ENCODE data around the gene MYBPH. TPM values are rescaled to one million over a fixed set of nuclear protein-coding genes. Genes with fewer than 3 reads are reported as not detected.

The MYBPH gene
- total RNA-seq, 2 experiments from 2014 or later = not detected

GRCh38 chr1:203216274-203217138 lies 40.9 kb upstream of the MYBPH start:
- Histone ChIP-seq H2AFZ (ENCODE audit: low read length) (no peak overlapping the region), H3K4me2 (ENCODE audit: low read length) (no peak overlapping the region)
- no TSS peak for BruUV-seq (replicated peaks)

GRCh38 chr1:203215573-203215972 lies 39.9 kb upstream of the MYBPH start:
- no peak overlapping the region for H2AFZ ChIP-seq (ENCODE audit: low read length)
- no peaks in the 10 kb centered on the region for H4K20me1 ChIP-seq (ENCODE audit: insufficient read depth, low read length)
- ChIA-PET POLR2A (no interaction called here), CTCF (ENCODE audit: unreplicated experiment) (interaction anchor here (0.6 to 1.3 kb wide), 2 partner anchors 127 to 175 kb away, joined by 4 to 7 read pairs; no protein-coding TSS in a partner anchor)
- H3K27ac ChIP-seq (ENCODE audit: low read depth, low read length, poor library complexity, severe bottlenecking) = no peak overlapping the region
- no peaks in the 10 kb centered on the region for H3K9me2 ChIP-seq (ENCODE audit: insufficient read depth, low read length)
- no peak overlapping the region for H3K4me2 ChIP-seq (ENCODE audit: low read length)
- H3K36me3 ChIP-seq (ENCODE audit: insufficient read depth, low read length) = no peaks in the 10 kb centered on the region
- no peaks in the 10 kb centered on the region for H3K4me1 ChIP-seq (ENCODE audit: insufficient read depth, low read length, poor library complexity, severe bottlenecking)
- no peaks in the 10 kb centered on the region for H3K79me2 ChIP-seq (ENCODE audit: insufficient read depth, low read depth, low read length)
- TF ChIP-seq EZH2phosphoT487 (IDR thresholded peaks at IDR 0.05; ENCODE audit: borderline replicate concordance, low read depth, low read length) (no peak), CTCF (conservative IDR thresholded peaks at IDR 0.05; ENCODE audit: low read length) (no peak)
- DNase-seq (ENCODE audit: low spot score) = no peak
- no TSS peak for BruUV-seq (replicated peaks)
- no peaks in the 10 kb centered on the region for H3K9me3 ChIP-seq (ENCODE audit: low read length)
- H3K4me3 ChIP-seq (ENCODE audit: low read depth, low read length, poor library complexity, severe bottlenecking) = no peak overlapping the region
- intact Hi-C loops (cut with micrococcal nuclease; ENCODE audit: unreplicated experiment) = no loop called here

More at GRCh38 chr1:203216274-203217138, 40.9 kb upstream of the MYBPH start:
- H3K4me1 ChIP-seq (ENCODE audit: insufficient read depth, low read length, poor library complexity, severe bottlenecking) = no peaks in the 10 kb centered on the region
- no peaks in the 10 kb centered on the region for H3K9me3 ChIP-seq (ENCODE audit: low read length)
- H4K20me1 ChIP-seq (ENCODE audit: insufficient read depth, low read length) = no peaks in the 10 kb centered on the region
- no peaks in the 10 kb centered on the region for H3K36me3 ChIP-seq (ENCODE audit: insufficient read depth, low read length)
- H3K4me3 ChIP-seq (ENCODE audit: low read depth, low read length, poor library complexity, severe bottlenecking) = no peak overlapping the region
- no peak overlapping the region for H3K27ac ChIP-seq (ENCODE audit: low read depth, low read length, poor library complexity, severe bottlenecking)
- POLR2A ChIA-PET = no interaction called here
- H3K79me2 ChIP-seq (ENCODE audit: insufficient read depth, low read depth, low read length) = no peaks in the 10 kb centered on the region
- intact Hi-C loops (cut with micrococcal nuclease; ENCODE audit: unreplicated experiment) = loop anchor here (1.0 to 2.0 kb wide), 2 partner anchors 50 to 177 kb away; no protein-coding TSS in a partner anchor
- H3K9me2 ChIP-seq (ENCODE audit: insufficient read depth, low read length) = no peaks in the 10 kb centered on the region
- TF ChIP-seq CTCF (conservative IDR thresholded peaks at IDR 0.05; ENCODE audit: low read length) = peak; percentile 88
- TF ChIP-seq EZH2phosphoT487 (IDR thresholded peaks at IDR 0.05; ENCODE audit: borderline replicate concordance, low read depth, low read length) = no peak
- DNase-seq (ENCODE audit: low spot score) = peak; percentile 73
- CTCF ChIA-PET (ENCODE audit: unreplicated experiment) = interaction anchor here (1.2 to 1.3 kb wide), 3 partner anchors 50 to 177 kb away, joined by 3 to 9 read pairs (median 7); no protein-coding TSS in a partner anchor

GRCh38 chr1:203214871-203215270 lies 39.2 kb upstream of the MYBPH start:
- Histone ChIP-seq H3K36me3 (ENCODE audit: insufficient read depth, low read length) (no peaks in the 10 kb centered on the region), H3K27ac (ENCODE audit: low read depth, low read length, poor library complexity, severe bottlenecking) (no peak overlapping the region), H3K4me1 (ENCODE audit: insufficient read depth, low read length, poor library complexity, severe bottlenecking) (no peaks in the 10 kb centered on the region), H4K20me1 (ENCODE audit: insufficient read depth, low read length) (no peaks in the 10 kb centered on the region), H3K79me2 (ENCODE audit: insufficient read depth, low read depth, low read length) (no peaks in the 10 kb centered on the region), H3K9me3 (ENCODE audit: low read length) (no peaks in the 10 kb centered on the region), H3K4me3 (ENCODE audit: low read depth, low read length, poor library complexity, severe bottlenecking) (no peak overlapping the region), H2AFZ (ENCODE audit: low read length) (no peak overlapping the region), H3K9me2 (ENCODE audit: insufficient read depth, low read length) (no peaks in the 10 kb centered on the region), H3K4me2 (ENCODE audit: low read length) (no peak overlapping the region)
- DNase-seq (ENCODE audit: low spot score) = no peak
- no peak for TF ChIP-seq CTCF (conservative IDR thresholded peaks at IDR 0.05; ENCODE audit: low read length)
- no peak for TF ChIP-seq EZH2phosphoT487 (IDR thresholded peaks at IDR 0.05; ENCODE audit: borderline replicate concordance, low read depth, low read length)
- CTCF ChIA-PET (ENCODE audit: unreplicated experiment) = interaction anchor here (0.6 kb wide), 1 partner anchor 127 kb away, joined by 4 read pairs; no protein-coding TSS in a partner anchor
- intact Hi-C loops (cut with micrococcal nuclease; ENCODE audit: unreplicated experiment) = no loop called here
- POLR2A ChIA-PET = interaction anchor here (0.7 kb wide), 2 partner anchors 15 to 283 kb away, joined by 3 read pairs; no protein-coding TSS in a partner anchor
- BruUV-seq (replicated peaks) = no TSS peak
